HG03521 (cell line): ENCODE data around the gene PKIG.

ENCODE experiments used
- ATAC-seq: cut with Tn5 transposase; IDR thresholded peaks from one replicate; pipeline ENCODE4 v1.9.1; 2021; ENCODE audit warnings: mild to moderate bottlenecking, moderate library complexity; ENCODE audit not compliant: unreplicated experiment

PKIG gene

GRCh38 chr20:44616604-44616964 is 34.2 kb downstream of the PKIG start:
- no peak for ATAC-seq

DNA sequence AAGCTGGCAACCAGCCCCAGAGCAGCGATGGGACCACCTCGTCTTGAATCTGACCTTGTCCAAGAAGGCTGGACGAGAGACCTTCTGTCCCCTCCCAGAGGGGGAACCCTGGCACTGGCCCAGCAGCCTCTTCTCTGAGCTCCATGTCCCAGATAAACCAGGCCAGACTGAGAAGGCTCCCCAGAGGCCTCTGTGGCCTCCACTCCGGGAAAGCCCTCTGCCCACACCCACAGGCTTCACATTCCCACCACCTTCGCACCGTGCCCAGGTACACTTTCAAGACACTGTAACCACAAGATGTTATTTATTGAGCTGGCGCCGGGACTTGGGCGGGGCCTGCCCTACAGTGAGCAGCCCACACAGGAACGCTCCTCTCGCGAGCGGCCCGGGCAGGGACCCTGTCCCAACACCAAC is 35.9 kb downstream of the PKIG start:
- no peak for ATAC-seq

DNA sequence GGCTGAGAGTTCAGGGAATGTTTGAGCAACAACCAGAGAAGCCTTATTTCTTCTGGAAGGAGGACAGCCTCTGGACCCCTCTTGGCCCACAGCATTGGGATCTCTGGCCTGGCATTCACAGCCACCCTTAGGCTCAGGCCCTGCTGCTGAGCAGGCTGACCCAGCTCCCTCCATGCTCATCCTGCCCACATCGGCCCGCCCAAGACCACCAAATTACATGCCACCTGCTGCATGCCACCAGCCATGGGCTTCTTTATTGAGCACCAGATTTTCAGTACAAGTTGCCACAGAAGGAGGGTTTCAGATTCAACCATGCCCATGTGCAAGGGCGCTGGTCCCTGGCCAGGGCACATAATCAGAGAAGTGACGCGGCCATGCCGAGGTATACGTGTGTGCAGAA is 36.9 kb downstream of the PKIG start:
- no peak for ATAC-seq

- ATAC-seq = no peak
Measured at GRCh38 chr20:44620030-44620429, 37.7 kb downstream of the PKIG start.

DNA sequence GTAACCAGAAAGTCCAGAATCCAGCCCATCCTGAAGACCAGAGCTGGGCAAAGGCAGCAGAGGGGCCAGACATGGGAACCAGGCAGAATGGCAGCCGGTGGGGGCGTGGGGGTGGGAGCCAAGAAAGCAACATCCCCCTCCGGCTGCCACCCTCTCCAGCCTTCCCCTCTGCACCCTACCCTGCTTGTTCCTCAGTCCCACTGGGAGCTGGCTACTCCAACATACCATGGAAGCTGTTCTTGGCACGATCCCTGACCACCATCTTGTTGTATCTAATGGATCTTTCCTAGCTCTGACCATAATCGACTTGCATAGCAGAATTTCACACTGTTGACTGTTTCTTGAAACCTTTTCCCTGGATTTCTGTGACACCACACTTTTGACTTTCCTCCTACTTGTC is 38.9 kb downstream of the PKIG start:
- no peak for ATAC-seq

DNA sequence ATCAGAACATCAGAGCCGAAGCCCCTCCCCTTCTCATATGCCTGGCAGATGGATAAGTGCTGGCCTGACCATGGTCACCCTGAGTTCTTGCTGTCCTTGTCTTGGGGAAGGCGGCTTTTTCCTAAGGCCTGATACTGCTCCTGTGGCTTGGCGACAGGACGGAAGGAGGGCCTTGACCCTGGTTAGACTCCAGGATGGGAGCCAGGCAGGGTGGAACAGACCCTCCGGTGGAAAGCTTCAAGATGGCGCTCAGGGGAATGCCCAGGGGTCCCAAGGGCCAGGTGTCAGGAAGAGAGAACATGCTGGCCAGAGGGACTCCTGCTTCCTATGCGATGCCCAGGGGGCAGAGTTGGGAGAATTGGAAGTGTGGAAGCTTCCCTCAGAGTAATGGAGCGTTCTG is 39.6 kb downstream of the PKIG start:
- ATAC-seq = no peak

- ATAC-seq = no peak
Measured at GRCh38 chr20:44622501-44623270, 40.3 kb downstream of the PKIG start.

- ATAC-seq = no peak
Measured at GRCh38 chr20:44624152-44624551, 41.8 kb downstream of the PKIG start.

GRCh38 chr20:44624743-44625271 is 42.4 kb downstream of the PKIG start:
- no peak for ATAC-seq

- no peak for ATAC-seq
Measured at GRCh38 chr20:44625361-44625760, 43.0 kb downstream of the PKIG start.

- ATAC-seq = no peak
Measured at GRCh38 chr20:44626278-44626677, 43.9 kb downstream of the PKIG start.

DNA sequence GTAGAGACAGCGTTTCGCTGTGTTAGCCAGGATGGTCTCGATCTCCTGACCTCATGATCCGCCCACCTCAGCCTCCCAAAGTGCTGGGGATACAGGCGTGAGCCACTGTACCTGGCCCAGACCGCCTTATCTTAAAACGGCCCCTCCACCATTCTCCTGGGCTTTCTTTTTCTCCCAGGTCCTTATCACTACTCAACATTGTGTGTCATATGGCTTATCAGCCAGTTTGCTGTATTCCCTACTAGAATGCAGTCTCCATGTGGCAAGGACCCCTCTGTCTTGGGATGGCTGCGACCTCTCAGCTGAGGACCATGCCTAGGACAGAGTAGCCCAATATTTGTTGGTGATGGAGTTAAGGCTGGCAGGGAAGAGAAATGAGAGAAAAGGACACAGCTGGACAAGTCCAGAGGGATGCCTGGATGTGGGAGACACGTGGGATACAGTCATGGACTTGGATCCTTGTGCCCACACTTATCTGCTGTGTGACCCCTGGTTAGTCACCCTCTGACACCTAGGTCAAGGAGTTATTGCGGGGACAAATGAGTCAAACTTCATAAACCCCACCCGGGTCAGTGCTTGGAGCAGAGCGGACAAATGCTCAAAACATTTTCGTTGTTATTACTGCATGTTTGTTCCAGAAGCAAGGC is 45.1 kb downstream of the PKIG start:
- no peak for ATAC-seq

DNA sequence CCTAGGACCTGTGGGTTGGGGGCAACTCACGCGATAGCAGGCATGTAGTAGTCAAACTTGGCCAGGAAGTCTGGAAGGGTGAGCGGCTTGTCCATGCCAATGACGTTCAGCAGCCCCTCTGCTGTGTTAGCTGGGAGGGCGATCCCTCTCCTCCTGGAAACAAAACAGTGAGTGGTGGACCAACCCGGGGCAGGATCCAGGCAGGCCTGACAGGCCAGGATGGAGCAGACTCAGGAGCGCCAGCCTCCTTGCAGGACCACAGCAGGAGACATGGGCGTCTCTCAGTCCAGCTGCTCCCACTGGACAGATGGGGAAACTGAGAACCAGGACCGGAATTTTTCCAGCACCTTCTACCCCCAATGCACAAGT is 46.6 kb downstream of the PKIG start:
- ATAC-seq = no peak

DNA sequence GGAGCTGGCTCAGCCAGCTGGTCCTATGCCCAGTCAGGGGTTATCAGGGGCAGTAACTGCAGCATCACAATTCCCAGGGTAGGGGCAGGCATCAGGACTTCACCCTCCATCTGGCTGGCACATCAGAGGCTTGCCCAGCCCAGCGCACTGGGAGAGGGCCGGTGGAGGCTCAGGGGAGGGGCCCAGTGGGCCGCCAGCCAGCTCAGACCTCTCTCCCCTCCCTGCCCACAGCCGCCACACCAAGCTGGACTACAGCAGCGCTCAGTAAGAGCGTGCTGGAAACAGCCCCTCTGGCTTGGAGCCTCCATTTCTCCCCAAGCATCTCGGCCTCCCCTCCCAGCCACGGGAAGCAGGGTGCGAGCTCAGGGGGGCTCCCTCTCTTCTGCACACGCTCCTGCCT is 47.2 kb downstream of the PKIG start:
- no peak for ATAC-seq

- no peak for ATAC-seq
Measured at GRCh38 chr20:44630297-44630696, 47.9 kb downstream of the PKIG start.

DNA sequence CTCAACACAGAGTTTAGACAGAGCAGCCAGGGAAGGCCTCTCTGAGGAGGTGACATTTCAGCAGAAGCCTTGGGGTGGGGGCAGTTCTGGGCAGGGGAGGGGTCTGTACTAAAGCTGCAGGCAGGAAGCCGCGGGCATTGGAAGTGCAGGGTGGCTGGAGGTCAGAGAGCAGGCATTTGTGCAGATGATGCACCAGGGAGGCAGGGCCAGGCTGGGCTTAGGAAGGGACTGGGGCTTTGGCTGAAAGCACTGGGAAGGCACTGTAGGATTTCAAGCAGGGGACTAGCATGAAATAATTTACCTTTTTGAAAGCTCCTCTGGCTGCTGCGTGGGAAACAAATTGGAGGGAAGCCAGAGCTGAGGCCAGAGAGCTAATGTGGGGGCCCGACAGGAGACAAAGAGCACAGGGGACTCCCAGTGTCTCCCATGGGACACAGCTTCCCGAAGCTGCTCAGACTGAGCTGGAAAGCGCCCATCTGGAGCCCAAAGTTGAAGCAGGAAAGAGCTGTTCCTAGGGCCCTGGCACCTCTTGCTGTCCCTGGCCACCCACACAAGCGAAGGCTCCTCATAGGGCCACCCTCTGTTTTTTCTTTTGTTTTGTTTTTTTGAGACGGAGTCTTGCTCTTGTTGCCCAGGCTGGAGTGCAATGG is 49.8 kb downstream of the PKIG start:
- no peak for ATAC-seq

DNA sequence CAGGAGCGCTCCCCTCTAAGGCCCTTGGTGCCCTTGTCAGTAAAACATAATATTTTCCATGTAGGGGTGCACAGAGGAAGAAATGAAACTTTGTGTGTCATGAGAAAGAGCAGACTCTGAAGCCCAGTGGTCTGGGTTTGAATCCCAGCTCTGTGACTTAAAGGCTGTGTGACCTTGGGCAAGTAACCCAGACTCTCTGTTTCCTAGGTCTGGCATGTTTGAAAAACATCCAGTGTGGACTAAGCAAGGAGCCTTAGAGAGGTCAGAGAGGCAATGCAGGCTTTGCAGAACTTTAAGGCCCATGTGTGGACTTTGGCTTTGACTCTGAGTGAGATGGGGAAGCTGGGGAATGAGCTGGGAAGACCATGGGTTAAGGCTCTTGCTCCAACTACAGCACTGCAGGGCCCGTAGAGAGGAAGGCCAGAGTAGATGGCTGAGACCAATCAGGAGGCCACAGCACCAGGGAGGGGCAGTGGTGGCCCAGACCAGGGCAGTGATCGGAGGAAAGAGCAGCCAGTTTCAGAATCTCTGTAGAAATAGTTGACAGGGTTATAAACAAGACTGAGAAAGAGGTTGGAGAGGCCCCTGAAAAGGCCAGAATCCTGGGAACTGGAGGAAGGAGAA is 50.9 kb downstream of the PKIG start:
- ATAC-seq = no peak

GRCh38 chr20:44633872-44634600 is 51.7 kb downstream of the PKIG start:
- no peak for ATAC-seq

DNA sequence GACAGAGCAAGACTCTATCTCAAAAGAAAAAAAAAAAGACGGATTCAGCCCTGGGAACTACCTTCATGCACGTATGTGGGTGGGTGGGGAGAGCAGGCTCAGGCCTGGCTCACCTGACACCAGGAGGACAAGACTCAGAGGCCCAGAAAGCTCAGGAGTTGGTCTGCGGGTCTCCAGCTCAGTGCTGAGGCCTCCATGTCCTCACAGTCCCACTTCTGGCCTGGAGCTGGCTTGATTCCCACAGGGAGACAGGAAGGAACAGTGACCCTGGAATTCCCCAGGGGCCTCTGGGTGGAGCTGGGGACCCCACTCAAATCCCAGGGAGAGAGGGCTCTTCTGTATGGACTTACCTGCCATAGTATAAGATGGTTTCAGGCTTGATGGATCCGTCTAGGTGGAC is 53.5 kb downstream of the PKIG start:
- no peak for ATAC-seq

- no peak for ATAC-seq
Measured at GRCh38 chr20:44637042-44637441, 54.7 kb downstream of the PKIG start.
